Tibial artery (tissue), 4 donors: ENCODE results near the gene CHD2.
A peak's percentile ranks its signal among the peaks of the same experiment; 100 is the strongest.

ENCODE experiments used
- DNase-seq, 2 donors: peaks; one replicate each; pipeline ENCODE4 v3.0.0-alpha.2; 2019
- H3K27ac ChIP-seq, 2 donors: fragments of 200-600 bp; sonication (generic) in 1 of 2; 1 replicate in 1 of 2; 2 replicates in 1 of 2; pipeline ENCODE4 v1.5.1; 2018 to 2019; ENCODE audit warnings: mild to moderate bottlenecking in 1 of 2
- H3K27me3 ChIP-seq, 2 donors: fragments of 200-600 bp; sonication (generic) in 1 of 2; one replicate each; pipeline versions ENCODE4 v1.5.1 to v1.6.0; 2016 to 2019
- H3K36me3 ChIP-seq, 3 donors: fragments of 200-600 bp; sonication (generic) in 2 of 3; one replicate each; pipeline ENCODE4 v1.5.1; 2016 to 2019; ENCODE audit warnings: mild to moderate bottlenecking in 2 of 3
- H3K4me1 ChIP-seq, 4 donors: fragments of 200-600 bp; sonication (generic) in 2 of 4; 1 replicate in 3 of 4; 2 replicates in 1 of 4; pipeline ENCODE4 v1.5.1; 2016 to 2019
- H3K4me3 ChIP-seq, 2 donors: fragments of 200-600 bp; sonication (generic) in 1 of 2; 1 replicate in 1 of 2; 2 replicates in 1 of 2; pipeline ENCODE4 v1.5.1; 2018 to 2019; ENCODE audit warnings: mild to moderate bottlenecking in 2 of 2
- H3K9me3 ChIP-seq, 3 donors: fragments of 200-600 bp; sonication (generic) in 1 of 3; one replicate each; pipeline ENCODE4 v1.5.1; 2016 to 2019
- intact Hi-C: fragments of 100-400 bp; cut with DNase I; formaldehyde crosslinking; loops from one replicate; pipeline ENCODE4 v1.15.0; 2023; ENCODE audit warnings: low total_unique reads
- TF ChIP-seq, protein P1 (sequence below), 2 experiments: fragments of 200-600 bp in 1 of 2; fragments of 450-650 bp in 1 of 2; IDR thresholded peaks; one replicate each; pipeline ENCODE4 v1.5.1; 2017 to 2019; ENCODE audit warnings: antibody characterized with exemption in 2 of 2, mild to moderate bottlenecking in 1 of 2, moderate library complexity in 1 of 2

The CHD2 gene

DNA sequence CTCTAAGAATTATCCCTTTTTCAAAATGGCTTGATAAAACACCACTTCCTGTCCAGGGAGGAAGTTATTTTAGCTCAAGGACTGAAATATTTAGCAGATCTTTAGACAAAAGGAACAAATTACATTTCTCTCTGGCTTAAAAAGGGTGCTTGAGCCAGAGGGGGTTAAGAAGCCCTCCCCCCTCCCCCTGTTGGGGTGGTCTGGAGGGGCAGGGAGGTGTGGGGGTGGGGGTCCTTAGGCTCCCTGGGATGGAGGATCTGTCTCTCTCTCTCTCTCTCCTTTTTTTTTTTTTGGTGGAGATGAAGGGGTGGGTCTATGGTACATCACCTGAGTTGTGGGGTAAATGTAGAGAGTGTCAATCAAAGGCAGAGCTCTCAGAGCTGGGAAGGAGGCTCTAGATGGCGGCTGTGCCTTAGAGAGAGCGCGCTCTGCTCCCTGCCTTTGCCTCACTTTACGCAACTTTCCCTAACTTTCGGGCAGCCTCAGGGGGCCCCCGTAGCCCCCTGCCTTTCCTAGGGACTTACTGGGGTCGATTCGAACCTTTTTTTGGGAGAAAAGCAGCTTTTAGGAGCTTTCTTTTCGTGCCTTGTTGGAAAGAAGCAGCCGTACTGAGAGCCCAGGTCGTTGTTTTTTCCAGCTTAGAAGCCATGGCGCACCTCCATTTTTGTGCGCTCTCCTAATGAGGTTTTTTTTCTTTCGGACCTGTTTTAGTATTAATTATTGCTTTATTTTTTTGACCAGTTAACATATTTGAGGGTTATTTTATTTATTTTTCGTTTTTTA lies at the start of gene CHD2:
CHD2 (plus strand) TSS at position 377 of the 783 bp plus-strand sequence. CDS start 914 bp downstream, outside the sequence.
- no peaks in the 10 kb centered on the region for H3K27me3 ChIP-seq
- intact Hi-C loops, result no loop called here
- peaks cover 0 to 27% (median 18%) of the 10 kb centered on the region in 3 donors for H3K36me3 ChIP-seq
- peak in 1 of 2 donors; percentile 73 for DNase-seq
- H3K4me1 ChIP-seq, result peaks cover 0 to 66% (median under 1%) of the 10 kb centered on the region in 4 donors
- peak within 1 kb of the TSS; percentile 92 to 95 for H3K27ac ChIP-seq
- no peaks in the 10 kb centered on the region for H3K9me3 ChIP-seq
- TF ChIP-seq, protein P1, sequence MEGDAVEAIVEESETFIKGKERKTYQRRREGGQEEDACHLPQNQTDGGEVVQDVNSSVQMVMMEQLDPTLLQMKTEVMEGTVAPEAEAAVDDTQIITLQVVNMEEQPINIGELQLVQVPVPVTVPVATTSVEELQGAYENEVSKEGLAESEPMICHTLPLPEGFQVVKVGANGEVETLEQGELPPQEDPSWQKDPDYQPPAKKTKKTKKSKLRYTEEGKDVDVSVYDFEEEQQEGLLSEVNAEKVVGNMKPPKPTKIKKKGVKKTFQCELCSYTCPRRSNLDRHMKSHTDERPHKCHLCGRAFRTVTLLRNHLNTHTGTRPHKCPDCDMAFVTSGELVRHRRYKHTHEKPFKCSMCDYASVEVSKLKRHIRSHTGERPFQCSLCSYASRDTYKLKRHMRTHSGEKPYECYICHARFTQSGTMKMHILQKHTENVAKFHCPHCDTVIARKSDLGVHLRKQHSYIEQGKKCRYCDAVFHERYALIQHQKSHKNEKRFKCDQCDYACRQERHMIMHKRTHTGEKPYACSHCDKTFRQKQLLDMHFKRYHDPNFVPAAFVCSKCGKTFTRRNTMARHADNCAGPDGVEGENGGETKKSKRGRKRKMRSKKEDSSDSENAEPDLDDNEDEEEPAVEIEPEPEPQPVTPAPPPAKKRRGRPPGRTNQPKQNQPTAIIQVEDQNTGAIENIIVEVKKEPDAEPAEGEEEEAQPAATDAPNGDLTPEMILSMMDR (IDR thresholded peaks at IDR 0.05), result no peak
- H3K4me3 ChIP-seq, result peak within 1 kb of the TSS; percentile 60 to 65

DNA sequence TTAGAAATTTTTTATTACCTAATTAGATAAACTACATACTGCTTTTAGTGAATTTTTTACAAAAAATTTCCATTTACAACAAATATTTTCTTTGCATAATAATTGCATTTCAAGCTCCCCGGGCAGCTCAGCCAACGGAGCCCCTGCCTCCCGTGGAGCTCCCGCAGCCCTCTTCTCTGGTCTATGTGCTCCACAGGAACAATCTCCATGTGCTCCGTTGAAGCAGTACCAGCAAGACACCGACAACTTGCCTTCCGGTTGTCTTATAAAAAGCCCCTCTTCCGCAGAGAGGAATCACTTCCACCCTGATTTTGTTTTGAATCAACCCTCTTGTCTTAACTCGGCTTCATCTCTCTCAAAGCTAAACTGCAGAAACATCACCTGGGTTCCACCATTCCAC lies 46.9 kb upstream of the CHD2 start:
- TF ChIP-seq, protein P1 (IDR thresholded peaks at IDR 0.05), result no peak
- DNase-seq, result no peak
- intact Hi-C loops, result no loop called here

DNA sequence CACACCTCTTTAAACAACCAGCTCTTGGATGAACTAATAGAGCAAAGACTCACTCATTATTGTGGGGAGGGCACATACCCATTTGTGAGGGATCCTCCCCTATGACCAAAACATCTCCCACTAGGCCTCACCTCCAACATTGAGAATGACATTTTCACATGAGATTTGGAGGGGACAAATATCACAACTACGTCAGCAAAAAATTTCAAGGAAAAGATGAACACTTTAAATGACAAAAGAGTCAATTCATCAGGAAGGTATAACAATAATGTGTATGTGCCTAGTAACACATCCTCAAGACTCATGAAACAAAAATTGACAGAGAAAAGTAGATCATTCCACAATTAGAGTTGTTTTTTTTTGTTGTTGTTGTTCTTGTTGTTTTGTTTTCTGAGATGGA lies 38.4 kb upstream of the CHD2 start:
- Histone ChIP-seq H3K27me3 (no peaks in the 10 kb centered on the region), H3K4me1 (no peaks in the 10 kb centered on the region), H3K36me3 (no peaks in the 10 kb centered on the region), H3K4me3 (no peak overlapping the region), H3K27ac (no peak overlapping the region), H3K9me3 (no peaks in the 10 kb centered on the region)
- no peak for DNase-seq
- intact Hi-C loops, result loop anchor here (10.0 kb wide), 1 partner anchor 623 kb away; no protein-coding TSS in a partner anchor
- TF ChIP-seq, protein P1 (IDR thresholded peaks at IDR 0.05), result no peak

More for the DNA sequence above, 46.9 kb upstream of the CHD2 start:
- no peak overlapping the region for H3K4me3 ChIP-seq
- peaks cover 0 to 7% (median 0%) of the 10 kb centered on the region in 4 donors for H3K4me1 ChIP-seq
- no peak overlapping the region for H3K27ac ChIP-seq
- H3K9me3 ChIP-seq, result no peaks in the 10 kb centered on the region
- no peaks in the 10 kb centered on the region for H3K27me3 ChIP-seq
- H3K36me3 ChIP-seq, result no peaks in the 10 kb centered on the region

DNA sequence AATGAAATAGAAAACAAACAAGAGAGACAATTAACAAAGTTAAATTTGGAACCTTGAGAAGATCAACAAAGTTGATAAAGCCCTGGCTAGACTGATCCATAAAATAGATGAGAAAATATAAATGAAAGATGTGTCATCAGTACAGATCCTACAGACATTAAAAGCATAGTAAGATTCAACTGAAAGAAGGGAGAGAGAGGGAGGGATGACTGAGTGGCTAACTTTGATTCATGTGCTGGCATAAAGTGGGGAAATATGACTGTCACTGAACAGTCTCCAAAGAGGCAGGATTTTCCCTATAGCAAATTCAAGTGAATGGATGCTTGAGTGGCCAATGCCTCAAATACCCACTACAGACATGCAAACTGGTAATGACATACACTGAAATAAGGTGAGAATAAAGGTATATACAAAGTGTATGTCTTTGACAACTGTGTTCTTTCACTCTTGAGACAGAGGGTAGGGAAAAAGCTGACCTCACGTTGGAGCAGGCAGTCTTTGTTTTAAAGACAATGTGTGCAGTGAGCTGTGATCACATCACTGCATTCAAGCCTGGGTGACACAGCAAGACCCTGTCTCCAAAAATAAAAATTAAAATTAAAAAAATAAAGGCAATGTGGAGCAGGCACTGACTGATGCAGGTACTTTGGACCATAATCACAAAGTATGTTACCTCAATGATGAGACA lies 35.9 kb upstream of the CHD2 start:
- Histone ChIP-seq H3K4me3 (no peak overlapping the region), H3K27ac (no peak overlapping the region), H3K4me1 (peaks cover 0 to 11% (median 8%) of the 10 kb centered on the region in 4 donors), H3K27me3 (no peaks in the 10 kb centered on the region), H3K36me3 (no peaks in the 10 kb centered on the region), H3K9me3 (no peaks in the 10 kb centered on the region)
- intact Hi-C loops, result loop anchor here (10.0 kb wide), 1 partner anchor 621 kb away; no protein-coding TSS in a partner anchor
- TF ChIP-seq, protein P1 (IDR thresholded peaks at IDR 0.05), result no peak
- no peak for DNase-seq

DNA sequence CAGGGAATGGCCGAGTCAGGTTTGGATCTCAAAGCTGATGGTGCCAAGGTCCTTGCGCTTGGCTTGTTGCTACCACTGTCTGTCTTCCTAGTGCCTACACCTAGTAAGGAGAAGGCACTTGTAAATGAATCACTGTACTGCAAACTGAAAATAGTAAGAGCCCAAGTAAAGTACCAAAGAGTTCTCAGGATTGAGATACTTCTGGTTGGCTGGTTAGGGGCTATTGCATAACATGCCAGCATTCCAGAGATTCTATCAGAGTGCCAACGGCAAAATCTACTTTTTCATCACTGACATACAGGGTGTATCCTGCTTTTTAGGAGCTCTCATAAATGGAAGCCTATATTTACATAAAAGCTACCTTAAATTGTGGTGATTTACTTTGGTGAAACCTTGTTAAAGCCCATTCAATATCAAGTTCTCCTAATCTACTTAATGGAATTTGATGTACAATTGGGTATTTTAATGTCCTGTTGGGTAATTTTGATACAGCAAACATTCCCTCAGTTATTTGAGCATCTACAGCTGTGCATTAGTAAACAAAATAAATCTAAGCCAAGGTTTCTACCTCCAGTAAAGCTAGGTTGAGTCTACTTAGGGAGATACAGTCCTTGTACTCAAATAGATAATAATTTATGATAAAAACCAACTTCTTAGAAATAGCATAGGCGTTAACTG lies 30.7 kb upstream of the CHD2 start:
- no peak for DNase-seq
- TF ChIP-seq, protein P1 (IDR thresholded peaks at IDR 0.05), result no peak
- intact Hi-C loops, result loop anchor here (10.0 kb wide), 1 partner anchor 615 kb away; no protein-coding TSS in a partner anchor
- Histone ChIP-seq H3K27ac (peak overlapping the region; percentile 70 to 72), H3K36me3 (no peaks in the 10 kb centered on the region), H3K4me1 (peaks cover 0 to 21% (median 17%) of the 10 kb centered on the region in 4 donors), H3K9me3 (no peaks in the 10 kb centered on the region), H3K4me3 (no peak overlapping the region), H3K27me3 (no peaks in the 10 kb centered on the region)
